Upper lobe of left lung (tissue), 6 donors: Measurements from ENCODE around the gene CYFIP1. TPM values are rescaled to one million over a fixed set of nuclear protein-coding genes. Genes with fewer than 3 reads are reported as not detected.

Experiments
- ATAC-seq, 2 donors: fragments of 200-7000 bp; cut with Tn5 transposase; one replicate each; pipeline ENCODE4 v1.9.1; 2022; ENCODE audit warnings: mild to moderate bottlenecking in 2 of 2, moderate library complexity in 2 of 2; ENCODE audit not compliant: low FRiP score in 2 of 2
- DNase-seq, 2 donors: peaks; one replicate each; pipeline ENCODE4 v3.0.0-alpha.2; 2019 to 2020
- H3K27ac ChIP-seq, 4 donors: fragments of 200-600 bp; sonication (generic); one replicate each; pipeline ENCODE4 v1.5.1; 2016 to 2019
- H3K27me3 ChIP-seq, 4 donors: fragments of 200-600 bp; sonication (generic); one replicate each; pipeline ENCODE4 v1.5.1; 2017 to 2019
- H3K36me3 ChIP-seq, 4 donors: fragments of 200-600 bp; sonication (generic); one replicate each; pipeline ENCODE4 v1.5.1; 2016 to 2019
- H3K4me1 ChIP-seq, 4 donors: fragments of 200-600 bp; sonication (generic); one replicate each; pipeline ENCODE4 v1.5.1; 2018 to 2019
- H3K4me3 ChIP-seq, 4 donors: fragments of 200-600 bp; sonication (generic); one replicate each; pipeline ENCODE4 v1.5.1; 2017 to 2019; ENCODE audit warnings: mild to moderate bottlenecking in 2 of 4, moderate library complexity in 1 of 4
- H3K9me3 ChIP-seq, 4 donors: fragments of 200-600 bp; sonication (generic); one replicate each; pipeline ENCODE4 v1.5.1; 2018 to 2019
- EP300 ChIP-seq, 4 donors: sonication (generic); formaldehyde crosslinking; IDR thresholded peaks; one replicate each; pipeline ENCODE4 v1.5.1; 2017; ENCODE audit warnings: antibody characterized with exemption in 4 of 4, control low read depth in 2 of 4
- POLR2A ChIP-seq, 4 donors: fragments of 450-650 bp; IDR thresholded peaks; one replicate each; pipeline ENCODE4 v1.5.1; 2016 to 2017; ENCODE audit warnings: antibody characterized with exemption in 4 of 4, mild to moderate bottlenecking in 2 of 4
- POLR2AphosphoS5 ChIP-seq, 2 donors: sonication (generic); formaldehyde crosslinking; IDR thresholded peaks; one replicate each; pipeline ENCODE4 v1.5.1; 2017; ENCODE audit warnings: antibody characterized with exemption in 2 of 2
- WGBS, 2 donors: methylation state at CpG; one replicate each; pipeline ENCODE4 v1.1.5; 2017 to 2018; 5-methylcytosine and 5-hydroxymethylcytosine counted together
- total RNA-seq, 6 donors: library from RNA; depleted of rRNA in 4 of 6; stranded (reverse); fragments of >200 nt in 4 of 6; gene quantifications; one replicate each; pipeline versions ENCODE4 v1.1.0 to v1.2.1, GENCODE V29; 2016 to 2021
- TF ChIP-seq, protein P1 (sequence below), 6 experiments: fragments of 450-650 bp in 4 of 6; fragments of 200-600 bp in 2 of 6; sonication (generic) in 2 of 6; IDR thresholded peaks; one replicate each; pipeline ENCODE4 v1.5.1; 2016 to 2019; ENCODE audit warnings: antibody characterized with exemption in 6 of 6
- donor health status: DM: no; HTN: no; CAD: no; lungs with moderate emphysema.
- donor health status: DM: no; HTN: yes; CAD: no; lungs with severe emphysema.

CYFIP1 gene
- total RNA-seq, 6 donors from 2014 or later, result 100 to 171 (median 136) TPM

DNA sequence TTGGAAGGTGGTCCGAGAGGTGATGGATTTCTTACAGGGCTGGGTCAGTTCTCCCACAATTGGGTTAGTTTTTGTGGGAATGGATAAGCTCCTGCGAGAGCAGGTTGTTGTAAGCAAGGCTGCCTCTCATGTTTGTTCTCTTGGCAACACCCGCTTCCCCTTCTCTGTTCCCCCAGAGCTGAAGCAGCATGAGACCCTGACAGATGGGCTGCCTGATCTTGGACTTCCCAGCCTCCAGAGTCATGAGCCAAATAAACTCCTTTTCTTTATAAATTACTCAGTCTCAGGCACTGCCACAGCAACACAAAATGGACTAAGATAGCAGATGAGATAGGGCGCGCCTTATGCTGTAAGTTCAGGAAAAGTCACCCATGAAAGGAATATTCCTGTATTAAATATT lies 103.1 kb downstream of the CYFIP1 start:
- H3K36me3 ChIP-seq, result peaks cover 36 to 97% (median 90%) of the 10 kb centered on the region in 4 donors
- no peaks in the 10 kb centered on the region for H3K9me3 ChIP-seq
- no peaks in the 10 kb centered on the region for H3K27me3 ChIP-seq
- H3K4me3 ChIP-seq, result no peak overlapping the region
- H3K27ac ChIP-seq, result no peak overlapping the region
- ATAC-seq (no peak), DNase-seq (no peak)
- 98 to 100% methylated on average over 4 to 5 of the region's 5 CpGs for WGBS, 2 donors
- H3K4me1 ChIP-seq, result no peaks in the 10 kb centered on the region
- TF ChIP-seq EP300 (IDR thresholded peaks at IDR 0.05) (no peak), POLR2A (IDR thresholded peaks at IDR 0.05) (no peak), POLR2AphosphoS5 (IDR thresholded peaks at IDR 0.05) (no peak)
- TF ChIP-seq, protein P1, sequence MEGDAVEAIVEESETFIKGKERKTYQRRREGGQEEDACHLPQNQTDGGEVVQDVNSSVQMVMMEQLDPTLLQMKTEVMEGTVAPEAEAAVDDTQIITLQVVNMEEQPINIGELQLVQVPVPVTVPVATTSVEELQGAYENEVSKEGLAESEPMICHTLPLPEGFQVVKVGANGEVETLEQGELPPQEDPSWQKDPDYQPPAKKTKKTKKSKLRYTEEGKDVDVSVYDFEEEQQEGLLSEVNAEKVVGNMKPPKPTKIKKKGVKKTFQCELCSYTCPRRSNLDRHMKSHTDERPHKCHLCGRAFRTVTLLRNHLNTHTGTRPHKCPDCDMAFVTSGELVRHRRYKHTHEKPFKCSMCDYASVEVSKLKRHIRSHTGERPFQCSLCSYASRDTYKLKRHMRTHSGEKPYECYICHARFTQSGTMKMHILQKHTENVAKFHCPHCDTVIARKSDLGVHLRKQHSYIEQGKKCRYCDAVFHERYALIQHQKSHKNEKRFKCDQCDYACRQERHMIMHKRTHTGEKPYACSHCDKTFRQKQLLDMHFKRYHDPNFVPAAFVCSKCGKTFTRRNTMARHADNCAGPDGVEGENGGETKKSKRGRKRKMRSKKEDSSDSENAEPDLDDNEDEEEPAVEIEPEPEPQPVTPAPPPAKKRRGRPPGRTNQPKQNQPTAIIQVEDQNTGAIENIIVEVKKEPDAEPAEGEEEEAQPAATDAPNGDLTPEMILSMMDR (IDR thresholded peaks at IDR 0.05), result no peak

DNA sequence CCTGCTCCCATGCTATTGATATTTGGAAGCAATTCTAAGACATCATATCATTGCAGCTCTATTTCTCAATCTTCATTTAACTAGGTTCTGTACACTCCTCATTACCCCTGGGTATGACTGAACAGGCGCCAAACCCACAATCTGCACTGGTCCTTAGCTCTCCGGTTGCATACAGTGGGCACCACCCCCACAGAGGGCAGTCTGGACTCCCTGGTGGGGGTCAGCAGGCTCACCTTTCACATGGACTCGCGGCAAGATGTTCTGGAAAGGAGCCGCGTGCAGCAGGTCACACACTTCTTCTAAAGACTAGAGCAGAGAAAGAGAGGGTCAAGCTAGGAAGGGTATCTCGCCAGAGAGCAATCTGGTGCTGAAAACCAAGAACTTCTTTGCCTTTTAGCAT lies 105.2 kb downstream of the CYFIP1 start:
- Histone ChIP-seq H3K4me3 (no peak overlapping the region), H3K36me3 (peaks cover 19 to 97% (median 88%) of the 10 kb centered on the region in 4 donors), H3K9me3 (no peaks in the 10 kb centered on the region), H3K4me1 (no peaks in the 10 kb centered on the region), H3K27ac (no peak overlapping the region), H3K27me3 (no peaks in the 10 kb centered on the region)
- WGBS, 2 donors, result 87 to 93% methylated on average over 7 of the region's 7 CpGs
- ATAC-seq (no peak), DNase-seq (no peak)
- TF ChIP-seq, protein P1 (IDR thresholded peaks at IDR 0.05), result no peak
- TF ChIP-seq POLR2A (IDR thresholded peaks at IDR 0.05) (no peak), POLR2AphosphoS5 (IDR thresholded peaks at IDR 0.05) (no peak), EP300 (IDR thresholded peaks at IDR 0.05) (no peak)

DNA sequence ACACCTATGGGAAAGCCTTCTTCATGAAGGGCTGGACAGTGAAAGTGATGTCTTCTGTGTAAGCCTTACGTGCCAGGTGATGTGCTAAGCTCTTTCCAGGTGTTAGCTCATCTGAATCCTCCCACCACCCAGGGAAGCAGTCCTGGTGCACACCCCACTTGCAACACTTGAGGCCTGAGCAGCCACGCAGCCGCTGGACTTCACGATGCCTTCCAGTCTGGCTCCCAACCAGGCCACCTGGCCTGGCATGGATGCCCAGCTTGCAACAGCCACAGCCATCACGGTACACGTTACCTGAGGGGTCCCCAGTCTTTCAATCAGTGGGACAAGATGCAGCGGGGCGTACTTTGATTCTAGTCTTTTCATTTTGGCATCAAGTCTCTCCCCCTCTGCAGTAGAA lies 105.9 kb downstream of the CYFIP1 start:
- H3K9me3 ChIP-seq, result no peaks in the 10 kb centered on the region
- 92 to 97% methylated on average over 7 of the region's 8 CpGs for WGBS, 2 donors
- H3K27me3 ChIP-seq, result no peaks in the 10 kb centered on the region
- H3K27ac ChIP-seq, result no peak overlapping the region
- H3K36me3 ChIP-seq, result peaks cover 16 to 97% (median 87%) of the 10 kb centered on the region in 4 donors
- TF ChIP-seq EP300 (IDR thresholded peaks at IDR 0.05) (no peak), POLR2AphosphoS5 (IDR thresholded peaks at IDR 0.05) (no peak), POLR2A (IDR thresholded peaks at IDR 0.05) (no peak)
- TF ChIP-seq, protein P1 (IDR thresholded peaks at IDR 0.05), result no peak
- no peak for DNase-seq
- no peaks in the 10 kb centered on the region for H3K4me1 ChIP-seq
- ATAC-seq, result no peak
- no peak overlapping the region for H3K4me3 ChIP-seq

DNA sequence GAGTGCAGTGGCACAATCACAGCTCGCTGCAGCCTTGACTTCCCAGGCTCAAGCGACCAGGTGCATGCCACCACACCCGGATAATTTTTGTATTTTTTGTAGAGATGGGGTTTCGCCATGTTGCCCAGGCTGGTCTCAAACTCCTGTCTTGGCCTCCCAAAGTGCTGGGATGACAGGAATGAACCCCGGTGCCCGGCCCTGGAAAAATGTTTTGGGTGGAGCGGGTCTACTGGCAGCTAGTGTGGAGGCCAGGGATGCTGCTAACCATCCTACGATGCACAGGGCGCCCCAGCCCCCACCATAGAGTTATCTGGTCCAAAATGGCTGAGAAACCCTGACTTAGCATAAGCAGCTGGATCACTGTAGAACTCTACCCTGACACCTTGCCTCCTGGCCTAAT lies 106.3 kb downstream of the CYFIP1 start:
- TF ChIP-seq, protein P1 (IDR thresholded peaks at IDR 0.05), result no peak
- no peak for TF ChIP-seq POLR2A (IDR thresholded peaks at IDR 0.05)
- no peak for TF ChIP-seq POLR2AphosphoS5 (IDR thresholded peaks at IDR 0.05)
- TF ChIP-seq EP300 (IDR thresholded peaks at IDR 0.05), result no peak
- Histone ChIP-seq H3K27me3 (no peaks in the 10 kb centered on the region), H3K9me3 (no peaks in the 10 kb centered on the region), H3K4me1 (no peaks in the 10 kb centered on the region), H3K36me3 (peaks cover 16 to 97% (median 86%) of the 10 kb centered on the region in 4 donors), H3K27ac (no peak overlapping the region), H3K4me3 (no peak overlapping the region)
- ATAC-seq (no peak), DNase-seq (no peak)
- 98% methylated on average over 6 to 9 of the region's 9 CpGs for WGBS, 2 donors

DNA sequence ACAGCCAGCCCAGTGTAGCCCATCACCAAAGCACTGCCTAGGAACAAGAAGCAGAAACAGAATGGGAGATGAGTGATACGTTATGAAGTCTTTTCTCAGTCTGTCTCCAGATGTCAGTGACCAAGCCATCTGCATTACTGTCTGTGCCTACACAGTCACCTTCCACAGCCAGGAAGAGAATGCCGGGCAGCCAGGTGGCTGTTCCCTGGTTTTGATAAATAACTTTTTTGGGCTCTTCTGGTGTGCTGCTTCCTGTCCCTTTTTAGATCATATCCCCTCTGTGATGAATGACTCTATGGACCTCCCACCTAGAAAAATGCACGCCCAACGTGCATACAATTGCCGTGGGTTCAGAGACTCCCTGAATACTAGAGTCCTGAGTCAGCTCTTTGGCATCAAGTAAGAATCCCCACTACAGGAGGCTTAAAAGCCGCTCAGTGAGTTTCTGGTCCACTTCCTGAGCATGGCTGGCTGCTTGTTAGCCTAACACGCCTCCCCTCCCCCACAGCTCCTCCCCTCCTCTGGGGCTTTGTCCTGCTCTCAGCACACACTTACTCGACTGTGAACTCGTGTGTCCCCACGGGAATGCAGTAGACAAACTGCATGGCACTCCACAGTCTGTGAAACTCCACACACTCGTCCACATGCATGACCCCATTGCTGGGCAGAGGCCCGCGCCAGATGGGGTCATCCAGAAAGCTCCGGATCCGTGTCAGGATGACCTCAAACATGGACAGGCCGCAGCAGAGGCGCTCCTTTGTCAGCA lies 107.0 kb downstream of the CYFIP1 start:
- H3K4me1 ChIP-seq, result no peaks in the 10 kb centered on the region
- TF ChIP-seq, protein P1 (IDR thresholded peaks at IDR 0.05), result no peak
- TF ChIP-seq POLR2AphosphoS5 (IDR thresholded peaks at IDR 0.05) (no peak), POLR2A (IDR thresholded peaks at IDR 0.05) (no peak), EP300 (IDR thresholded peaks at IDR 0.05) (no peak)
- ATAC-seq (no peak), DNase-seq (no peak)
- H3K4me3 ChIP-seq, result no peak overlapping the region
- H3K36me3 ChIP-seq, result peaks cover 16 to 98% (median 87%) of the 10 kb centered on the region in 4 donors
- no peak overlapping the region for H3K27ac ChIP-seq
- 87 to 88% methylated on average over 17 of the region's 17 CpGs for WGBS, 2 donors
- H3K27me3 ChIP-seq, result no peaks in the 10 kb centered on the region
- H3K9me3 ChIP-seq, result no peaks in the 10 kb centered on the region
